ENCODE measurements around the gene MEX3A.

Gene MEX3A

GRCh38 chr1:156082309-156083091 lies at the start of gene MEX3A:
Gene MEX3A (minus strand): TSS chr1:156082465. CDS start chr1:156081998, 467 bp downstream.
- no peak for DNase-seq (ENCODE audit: low read depth)
- in situ Hi-C loops (cut with HindIII; ENCODE audit: low sequenced_read_pairs) = no loop called here
- no peak for TF ChIP-seq CTCF (IDR thresholded peaks at IDR 0.05; ENCODE audit: low read depth, low read length, missing control alignments)
- peak within 1 kb of the TSS; percentile 64 for H3K4me3 ChIP-seq (ENCODE audit: low read depth, low read length)

GRCh38 chr1:156130578-156130942 lies 48.3 kb upstream of the MEX3A start:
- no peak overlapping the region for H3K4me3 ChIP-seq (ENCODE audit: low read depth, low read length)
- DNase-seq (ENCODE audit: low read depth) = no peak
- no peak for TF ChIP-seq CTCF (IDR thresholded peaks at IDR 0.05; ENCODE audit: low read depth, low read length, missing control alignments)
- in situ Hi-C loops (cut with HindIII; ENCODE audit: low sequenced_read_pairs) = loop anchor here (10.0 kb wide), 1 partner anchor 94 kb away; no protein-coding TSS in a partner anchor

- H3K4me3 ChIP-seq (ENCODE audit: low read depth, low read length) = peak overlapping the region; percentile 5
- TF ChIP-seq CTCF (IDR thresholded peaks at IDR 0.05; ENCODE audit: low read depth, low read length, missing control alignments) = peak; percentile 96
- in situ Hi-C loops (cut with HindIII; ENCODE audit: low sequenced_read_pairs) = loop anchor here (10.0 kb wide), 1 partner anchor 95 kb away; no protein-coding TSS in a partner anchor
- DNase-seq (ENCODE audit: low read depth) = peak; percentile 94
These were observed 47.7 kb upstream of the MEX3A start for GRCh38 chr1:156129687-156130577.

GRCh38 chr1:156128654-156129597 lies 46.7 kb upstream of the MEX3A start:
- no peak for TF ChIP-seq CTCF (IDR thresholded peaks at IDR 0.05; ENCODE audit: low read depth, low read length, missing control alignments)
- DNase-seq (ENCODE audit: low read depth) = no peak
- peak overlapping the region; percentile 11 for H3K4me3 ChIP-seq (ENCODE audit: low read depth, low read length)
- in situ Hi-C loops (cut with HindIII; ENCODE audit: low sequenced_read_pairs) = no loop called here

GRCh38 chr1:156128308-156128653 lies 46.0 kb upstream of the MEX3A start:
- in situ Hi-C loops (cut with HindIII; ENCODE audit: low sequenced_read_pairs) = no loop called here
- H3K4me3 ChIP-seq (ENCODE audit: low read depth, low read length) = peak overlapping the region; percentile 11
- TF ChIP-seq CTCF (IDR thresholded peaks at IDR 0.05; ENCODE audit: low read depth, low read length, missing control alignments) = no peak
- no peak for DNase-seq (ENCODE audit: low read depth)
